K562 (cell line): ENCODE measurements around the gene ADAR.

Source experiments
- FOXK2 ChIP-seq, 2 experiments: fragments of 450-650 bp; IDR thresholded peaks in 1 of 2; conservative IDR thresholded peaks in 1 of 2; 2 replicates each; pipeline ENCODE4 v1.6.1; 2016; ENCODE audit warnings: low read depth in 2 of 2, mild to moderate bottlenecking in 1 of 2
- POLR2A ChIP-seq: fragments of 450-650 bp; conservative IDR thresholded peaks from 2 replicates; pipeline ENCODE4 v1.6.1; 2016

- no peak for TF ChIP-seq POLR2A
- no peak for TF ChIP-seq FOXK2 (conservative IDR thresholded peaks at IDR 0.05 in 1 of 2, IDR thresholded peaks at IDR 0.05 in 1 of 2; ENCODE audit: low read depth in 2 of 2)
Measured at GRCh38 chr1:154539486-154540483, 68.2 kb downstream of the ADAR start.
